Small intestine (tissue), 7 donors: Measurements from ENCODE around the gene RNF144B. TPM values are rescaled to one million over a fixed set of nuclear protein-coding genes. Genes with fewer than 3 reads are reported as not detected.
A peak's percentile ranks its signal among the peaks of the same experiment; 100 is the strongest.
"Not testable (repeated sequence)": the region's sequence is repeated elsewhere in the genome, so short reads cannot be mapped to it uniquely, and the experiment has no call there.

Experiments
- DNase-seq, 2 donors: peaks; one replicate each; pipeline versions ENCODE4 v3.0.0 to v3.0.0-alpha.2; 2013
- FAIRE-seq: peaks from 2 replicates; lab custom pipeline; 2012; peaks lifted over from hg19 to GRCh38; lab: Jason Lieb, UNC
- H3K27ac ChIP-seq, 3 donors: one replicate each; pipeline ENCODE4 v1.5.1; 2013; ENCODE audit warnings: low read length in 2 of 3, mild to moderate bottlenecking in 2 of 3, control low read depth in 1 of 3, inconsistent platforms in 1 of 3, low read depth in 1 of 3, moderate library complexity in 1 of 3
- H3K27me3 ChIP-seq, 3 donors: one replicate each; pipeline ENCODE4 v1.6.1; 2013; ENCODE audit warnings: low read length in 3 of 3, inconsistent platforms in 1 of 3; ENCODE audit not compliant: control insufficient read depth in 3 of 3, insufficient read depth in 3 of 3
- H3K36me3 ChIP-seq, 3 donors: one replicate each; pipeline ENCODE4 v1.6.1; 2013; ENCODE audit warnings: low read length in 3 of 3, inconsistent platforms in 1 of 3, low read depth in 1 of 3, mild to moderate bottlenecking in 1 of 3, moderate library complexity in 1 of 3; ENCODE audit not compliant: control insufficient read depth in 3 of 3, insufficient read depth in 2 of 3
- H3K4me1 ChIP-seq, 3 donors: one replicate each; pipeline ENCODE4 v1.6.1; 2013; ENCODE audit warnings: low read length in 2 of 3, inconsistent platforms in 1 of 3, low read depth in 1 of 3, mild to moderate bottlenecking in 1 of 3, moderate library complexity in 1 of 3; ENCODE audit not compliant: control insufficient read depth in 3 of 3, insufficient read depth in 2 of 3
- H3K4me3 ChIP-seq, 3 donors: one replicate each; pipeline ENCODE4 v1.5.1; 2013; ENCODE audit warnings: low read length in 3 of 3, control low read depth in 1 of 3, inconsistent platforms in 1 of 3, low read depth in 1 of 3, mild to moderate bottlenecking in 1 of 3, moderate library complexity in 1 of 3
- H3K9me3 ChIP-seq, 2 donors: one replicate each; pipeline ENCODE4 v1.6.1; 2013; ENCODE audit warnings: low read depth in 1 of 2, low read length in 1 of 2; ENCODE audit not compliant: control insufficient read depth in 2 of 2, insufficient read depth in 1 of 2
- WGBS, 3 donors: extraction: QIAGEN DNeasy Blood & Tissue Kit; methylation state at CpG; one replicate each; pipeline ENCODE4 v1.1.7; 2013; 5-methylcytosine and 5-hydroxymethylcytosine counted together
- polyA plus RNA-seq, 4 donors: library from polyadenylated mRNA; stranded (reverse) in 3 of 4; unstranded in 1 of 4; fragments of 200-250 nt in 3 of 4; fragments of 120-200 nt in 1 of 4; gene quantifications; one replicate each; pipeline versions ENCODE4 v1.2.1 to v1.2.3, GENCODE V29; 2013
- donor health status: healthy with polysubstance abuse.
- donor health status: control.
- donor health status: control.
- donor health status: Bipolar disorder and iron deficiency.
- donor health status: healthy.

The RNF144B gene
- polyA plus RNA-seq, 4 donors: 1.9 to 4.0 (median 3.1) TPM

- WGBS, 3 donors: 62 to 84% (median 74%) methylated on average over 2 of the region's 2 CpGs
- Histone ChIP-seq H3K9me3 (peaks cover 0 to 2% of the 10 kb centered on the region in 2 donors), H3K27ac (no peak overlapping the region), H3K27me3 (peaks cover 0 to 1% (median 0%) of the 10 kb centered on the region in 3 donors), H3K4me1 (no peaks in the 10 kb centered on the region), H3K4me3 (no peak overlapping the region), H3K36me3 (no peaks in the 10 kb centered on the region)
- DNase-seq (no peak), FAIRE-seq (no peak)
Measured at GRCh38 chr6:18362058-18362561, 25.0 kb upstream of the RNF144B start.

DNA sequence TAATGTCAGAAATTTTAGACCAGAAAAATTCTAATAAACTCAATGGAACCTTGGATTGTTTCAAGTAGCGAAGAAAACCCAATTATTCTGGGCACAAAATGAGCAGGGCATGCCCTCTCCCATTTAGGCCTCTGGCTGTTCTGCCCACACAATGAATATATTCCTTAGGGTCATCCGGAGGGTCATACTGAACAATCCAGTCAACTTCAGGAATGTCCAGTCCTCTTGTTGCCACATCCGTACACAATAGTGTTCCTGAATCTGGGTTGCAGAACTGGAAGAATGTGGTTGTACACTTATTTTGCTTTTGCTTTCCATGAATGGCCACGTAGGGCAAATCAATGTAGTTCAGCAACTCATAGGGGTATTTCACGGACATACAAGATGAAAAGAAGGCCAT, 23.4 kb upstream of the RNF144B start:
- 80 to 89% (median 82%) methylated on average over 5 of the region's 5 CpGs for WGBS, 3 donors
- Histone ChIP-seq H3K36me3 (no peaks in the 10 kb centered on the region), H3K4me1 (no peaks in the 10 kb centered on the region), H3K4me3 (no peak overlapping the region), H3K27me3 (peaks cover 0 to 3% (median 0%) of the 10 kb centered on the region in 3 donors), H3K27ac (no peak overlapping the region), H3K9me3 (peaks cover 0 to 2% of the 10 kb centered on the region in 2 donors)
- no peak for FAIRE-seq
- DNase-seq: no peak

GRCh38 chr6:18364561-18364960, 22.6 kb upstream of the RNF144B start:
- DNase-seq, H3K27me3 ChIP-seq, H3K4me3 ChIP-seq, FAIRE-seq, H3K9me3 ChIP-seq, H3K27ac ChIP-seq, H3K36me3 ChIP-seq, H3K4me1 ChIP-seq: not testable (repeated sequence)
- 80 to 87% (median 82%) methylated on average over 2 of the region's 2 CpGs for WGBS, 3 donors

DNA sequence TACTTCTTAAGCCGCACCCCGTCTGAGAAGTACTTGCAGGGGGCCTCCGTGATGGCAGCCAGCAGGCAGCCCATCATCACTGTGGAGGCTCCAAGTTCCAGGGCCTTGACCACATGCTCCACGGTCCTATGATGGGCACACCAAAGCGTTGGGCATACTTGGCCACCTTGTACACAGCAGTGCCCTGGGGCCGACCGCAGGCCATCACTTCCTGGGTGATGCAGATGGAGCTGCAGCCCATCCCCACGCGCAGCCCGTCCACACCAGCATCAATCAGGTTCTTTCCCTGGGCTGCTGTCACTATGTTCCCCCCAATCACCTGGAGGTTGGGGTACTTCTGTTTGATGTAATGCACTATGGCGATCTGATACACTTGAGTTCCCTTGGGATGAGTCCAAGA, 19.8 kb upstream of the RNF144B start:
- peaks cover 0 to 2% of the 10 kb centered on the region in 2 donors for H3K9me3 ChIP-seq
- peaks cover 0 to 3% (median 0%) of the 10 kb centered on the region in 3 donors for H3K27me3 ChIP-seq
- H3K27ac ChIP-seq: no peak overlapping the region
- FAIRE-seq (no peak), DNase-seq (no peak)
- H3K4me3 ChIP-seq: no peak overlapping the region
- no peaks in the 10 kb centered on the region for H3K36me3 ChIP-seq
- 93 to 96% (median 96%) methylated on average over 11 of the region's 11 CpGs for WGBS, 3 donors
- H3K4me1 ChIP-seq: no peaks in the 10 kb centered on the region

DNA sequence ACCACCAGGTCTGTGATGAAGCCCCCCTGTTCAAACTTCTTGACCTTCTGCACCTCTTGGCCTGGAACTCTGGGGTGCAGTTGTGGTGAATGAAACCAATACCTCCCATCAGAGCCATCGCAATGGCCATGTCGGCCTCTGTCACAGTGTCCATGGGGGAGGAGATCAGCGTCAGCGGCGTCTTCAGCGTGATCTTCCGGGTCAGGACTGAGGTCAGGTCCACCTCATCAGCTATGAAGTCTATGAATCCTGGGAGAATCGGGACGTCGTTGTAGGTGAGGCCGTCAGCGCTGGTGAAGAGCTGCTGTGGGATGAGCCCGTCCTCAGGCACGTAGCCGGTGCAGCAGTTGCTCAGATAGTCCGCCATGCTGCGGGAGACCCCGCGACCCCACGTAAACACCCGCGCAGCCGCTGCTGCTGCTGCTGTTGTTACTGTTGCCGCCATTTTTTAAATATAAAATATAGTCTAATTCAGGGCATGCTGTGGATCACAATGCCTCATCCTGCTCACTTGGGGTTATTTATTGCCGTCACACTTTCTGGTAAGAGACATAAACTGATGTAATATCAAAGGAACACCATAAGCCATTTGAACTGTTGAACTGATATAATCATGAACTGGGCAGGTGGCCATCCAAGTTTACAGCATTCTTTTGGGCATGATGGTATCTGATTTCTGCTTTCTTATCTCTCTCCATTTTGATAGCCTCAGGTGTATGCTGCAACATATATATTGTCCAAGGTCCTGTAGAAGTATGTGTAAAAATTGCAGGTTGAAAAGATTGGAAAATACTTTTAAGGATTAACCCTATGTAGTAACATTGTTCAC, 18.7 kb upstream of the RNF144B start:
- Histone ChIP-seq H3K27ac (no peak overlapping the region), H3K4me3 (no peak overlapping the region), H3K4me1 (no peaks in the 10 kb centered on the region), H3K27me3 (peaks cover 0 to 2% (median 0%) of the 10 kb centered on the region in 3 donors), H3K9me3 (peaks cover 0 to 2% of the 10 kb centered on the region in 2 donors), H3K36me3 (no peaks in the 10 kb centered on the region)
- WGBS, 3 donors: 93 to 96% (median 95%) methylated on average over 25 of the region's 25 CpGs
- peak in 1 of 2 donors; percentile 19 for DNase-seq
- no peak for FAIRE-seq

- Histone ChIP-seq H3K36me3 (no peaks in the 10 kb centered on the region), H3K4me1 (no peaks in the 10 kb centered on the region), H3K9me3 (no peaks in the 10 kb centered on the region), H3K4me3 (no peak overlapping the region), H3K27me3 (peaks cover 0 to 2% (median 0%) of the 10 kb centered on the region in 3 donors), H3K27ac (no peak overlapping the region)
- DNase-seq: no peak
- no peak for FAIRE-seq
- 77 to 91% (median 86%) methylated on average over 5 of the region's 5 CpGs for WGBS, 3 donors
Measured at GRCh38 chr6:18371010-18371409, 16.1 kb upstream of the RNF144B start.

GRCh38 chr6:18371656-18372055, 15.5 kb upstream of the RNF144B start:
- Histone ChIP-seq H3K4me1 (no peaks in the 10 kb centered on the region), H3K36me3 (no peaks in the 10 kb centered on the region), H3K27ac (no peak overlapping the region), H3K27me3 (peaks cover 0 to 2% (median 0%) of the 10 kb centered on the region in 3 donors), H3K9me3 (no peaks in the 10 kb centered on the region), H3K4me3 (no peak overlapping the region)
- DNase-seq (no peak), FAIRE-seq (no peak)
- WGBS, 3 donors: 88 to 98% (median 89%) methylated on average over 2 of the region's 2 CpGs

DNA sequence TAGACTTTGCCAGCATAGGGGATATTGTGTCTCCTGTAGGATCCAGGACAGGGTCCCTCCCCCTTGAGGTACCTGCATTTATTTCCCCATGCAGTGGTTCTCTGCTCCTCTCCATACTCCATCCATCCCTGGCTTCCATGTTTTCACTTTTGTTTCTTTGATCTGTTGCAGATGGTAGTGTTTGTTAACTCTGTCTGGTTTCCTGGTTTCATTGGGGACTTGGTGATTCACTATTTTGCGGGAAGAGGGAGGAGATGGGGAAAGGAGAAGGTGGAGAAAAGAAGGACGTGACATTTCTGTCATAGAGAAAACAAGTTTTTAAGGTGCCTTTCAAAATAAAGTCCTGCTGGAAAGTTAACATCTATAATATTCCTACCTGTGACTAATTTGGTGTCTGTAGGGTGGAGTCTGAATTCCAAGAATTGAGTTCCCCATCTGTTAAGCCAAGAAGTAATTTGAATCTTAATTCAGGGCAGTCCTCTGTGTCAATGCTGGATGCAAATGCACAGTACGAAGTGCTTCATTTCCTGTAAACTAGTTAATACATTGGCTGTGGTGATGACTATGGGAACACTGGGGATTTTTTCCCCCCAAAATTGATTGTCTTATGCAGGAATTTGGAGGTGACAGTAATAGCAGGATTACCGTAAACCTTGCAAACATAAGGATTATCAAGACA, 6.9 kb upstream of the RNF144B start:
- no peaks in the 10 kb centered on the region for H3K9me3 ChIP-seq
- no peak overlapping the region for H3K27ac ChIP-seq
- no peak for DNase-seq
- no peaks in the 10 kb centered on the region for H3K36me3 ChIP-seq
- no peak overlapping the region for H3K4me3 ChIP-seq
- no peaks in the 10 kb centered on the region for H3K4me1 ChIP-seq
- 84 to 91% (median 84%) methylated on average over 4 of the region's 4 CpGs for WGBS, 3 donors
- H3K27me3 ChIP-seq: no peaks in the 10 kb centered on the region
- FAIRE-seq: no peak
